Measurements from ENCODE around the gene USP40.

USP40 gene

DNA sequence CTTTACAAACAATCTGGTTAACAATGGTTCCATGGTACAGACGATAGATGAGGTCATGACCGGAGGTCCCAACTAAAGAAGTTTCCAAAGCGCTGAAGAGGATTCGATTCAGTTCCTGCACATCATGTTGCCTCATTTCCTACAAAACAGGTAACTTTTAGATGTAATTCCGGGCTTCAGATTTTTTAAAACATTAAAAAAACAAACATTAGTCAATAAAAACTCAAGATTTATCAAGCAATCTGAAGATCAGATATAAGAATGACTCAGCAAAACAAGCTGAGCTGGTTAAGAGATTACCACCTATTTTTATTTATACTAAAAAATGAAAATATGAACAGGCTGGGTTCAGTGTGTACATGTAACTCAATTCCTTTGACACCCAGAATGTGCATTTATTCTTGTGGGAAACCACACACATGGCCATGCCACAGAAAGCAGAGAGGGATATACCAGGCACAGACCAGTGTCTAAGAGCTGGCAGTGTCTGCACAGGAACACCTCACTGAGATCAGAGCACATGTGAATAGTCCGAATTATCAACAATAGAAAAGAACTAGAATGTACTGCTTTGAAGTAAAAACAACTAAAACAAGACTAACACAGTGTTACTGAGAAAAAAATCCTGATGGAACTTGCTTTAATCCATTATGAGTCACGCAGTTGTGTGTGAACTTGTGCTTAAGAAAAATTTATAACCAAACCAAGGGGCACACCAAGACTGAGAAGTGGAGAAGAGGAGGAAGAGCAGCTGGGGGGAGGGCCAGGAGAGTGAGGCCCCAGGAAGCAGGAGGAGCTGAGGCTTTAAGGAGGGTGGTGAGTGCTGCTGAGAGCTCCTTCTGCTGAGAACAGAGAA, 9.5 kb downstream of the USP40 start:
- no peak for DNase-seq

DNA sequence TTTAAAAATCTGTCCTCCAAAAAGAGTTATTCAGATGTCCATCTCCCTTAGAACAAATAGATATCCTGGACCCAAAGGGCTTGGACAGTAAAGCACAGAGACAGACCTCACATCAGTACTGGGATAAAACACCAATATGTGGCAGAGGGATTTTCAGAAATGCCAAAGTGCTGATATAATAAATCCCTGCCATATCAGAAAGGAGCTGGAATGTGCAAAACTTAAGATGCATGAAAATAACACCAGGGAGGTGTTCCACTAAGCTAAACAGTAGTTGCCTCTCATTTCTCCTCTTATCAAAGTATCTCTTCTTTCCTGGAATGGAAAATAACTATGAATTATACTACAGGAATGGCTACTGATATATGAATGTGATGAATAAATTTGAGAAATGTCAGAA, 13.2 kb downstream of the USP40 start:
- DNase-seq, result no peak

DNA sequence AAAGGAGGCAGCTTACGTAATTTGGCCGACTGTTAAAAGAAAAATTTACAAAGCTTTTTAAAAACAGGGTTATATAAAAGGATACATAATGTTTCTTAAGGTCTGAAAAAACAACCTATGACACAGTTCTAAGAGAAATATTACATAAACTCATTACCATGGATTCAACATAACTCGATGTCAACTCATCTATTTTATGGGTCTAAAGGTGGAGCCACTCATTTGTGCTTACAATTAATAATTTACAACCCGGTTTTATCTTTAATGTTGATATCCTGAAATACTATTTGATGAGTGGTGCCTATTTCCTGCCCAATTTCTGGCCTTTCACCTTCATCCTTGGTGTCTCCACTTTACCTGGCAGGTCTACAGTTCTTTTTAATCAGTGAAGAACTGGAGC, 15.1 kb downstream of the USP40 start:
- DNase-seq, result no peak

DNA sequence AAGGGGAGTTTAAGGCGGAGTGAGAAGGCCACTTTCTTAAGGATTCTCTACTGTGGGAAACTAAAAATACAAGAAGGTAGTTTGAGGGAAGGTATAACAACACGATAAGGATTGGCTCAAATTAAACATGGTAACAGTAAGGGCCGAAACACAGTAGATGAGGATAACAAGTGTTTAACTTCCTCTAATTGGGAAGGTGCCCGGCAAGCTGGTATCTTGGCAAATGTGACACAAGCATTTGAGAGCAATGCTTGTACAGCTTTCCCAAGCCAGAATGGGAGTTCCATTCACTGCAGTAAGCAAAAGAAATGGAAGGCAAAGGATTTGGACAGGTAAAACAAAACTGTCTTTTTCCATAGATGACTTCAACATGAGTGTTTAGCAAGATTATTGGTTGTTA, 19.8 kb downstream of the USP40 start:
- no peak for DNase-seq

DNA sequence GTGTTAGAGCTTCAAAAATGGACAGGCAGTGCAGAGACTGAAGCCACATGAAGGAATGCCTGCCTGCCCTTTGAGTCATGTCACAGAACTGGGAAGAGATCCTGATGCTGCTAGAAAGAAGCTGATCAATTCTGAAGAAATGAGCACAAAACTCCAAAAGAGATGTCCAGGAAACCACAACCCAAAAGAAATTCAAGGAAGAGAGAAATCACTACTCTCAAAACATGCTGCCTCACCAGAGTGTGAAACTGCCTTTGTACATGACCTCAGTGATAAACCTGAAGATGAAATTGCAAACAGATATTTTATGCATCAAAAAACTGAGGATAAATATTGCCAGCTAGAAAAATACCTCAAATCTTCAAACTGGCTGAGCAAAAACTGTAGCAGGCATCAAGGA, 20.5 kb downstream of the USP40 start:
- DNase-seq, result no peak

DNA sequence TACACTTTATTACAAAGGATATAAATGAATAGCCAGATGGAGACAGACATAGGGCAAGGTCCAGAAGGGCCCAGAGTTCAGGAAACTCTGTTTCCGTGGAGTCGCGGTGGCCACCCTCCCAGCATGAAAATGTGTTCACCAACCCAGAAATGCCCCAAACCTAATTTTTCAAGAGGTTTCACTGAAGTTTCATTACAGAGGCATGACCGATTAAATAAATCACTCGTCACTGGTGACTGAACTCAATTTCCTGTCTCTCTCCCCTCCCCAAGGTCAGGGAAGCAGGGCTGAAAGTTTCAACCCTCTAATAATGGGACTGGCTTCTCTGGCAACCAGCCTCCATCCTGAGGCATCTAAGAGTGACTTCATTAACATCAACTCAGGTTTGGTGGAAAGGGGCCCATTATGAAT, 22.4 kb downstream of the USP40 start:
- no peak for DNase-seq

DNA sequence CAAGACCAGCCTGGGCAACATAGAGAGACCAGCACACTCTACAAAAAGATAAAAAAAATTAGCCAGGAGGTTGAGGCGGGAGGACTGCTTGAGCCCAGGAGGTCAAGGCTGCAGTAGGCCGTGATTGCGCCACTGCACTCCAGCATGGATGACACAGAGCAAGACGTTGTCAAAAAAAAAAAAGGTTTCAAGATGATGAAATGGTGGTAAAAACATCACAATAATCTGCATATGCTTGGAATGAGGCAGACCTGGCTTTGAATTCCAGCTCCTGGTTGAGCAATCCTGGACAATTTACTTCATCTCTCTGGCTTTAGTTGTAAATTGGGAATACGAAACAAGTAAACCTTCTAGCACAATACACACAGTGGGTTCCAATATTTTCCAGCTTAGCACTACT, 24.1 kb downstream of the USP40 start:
- DNase-seq, result no peak

DNA sequence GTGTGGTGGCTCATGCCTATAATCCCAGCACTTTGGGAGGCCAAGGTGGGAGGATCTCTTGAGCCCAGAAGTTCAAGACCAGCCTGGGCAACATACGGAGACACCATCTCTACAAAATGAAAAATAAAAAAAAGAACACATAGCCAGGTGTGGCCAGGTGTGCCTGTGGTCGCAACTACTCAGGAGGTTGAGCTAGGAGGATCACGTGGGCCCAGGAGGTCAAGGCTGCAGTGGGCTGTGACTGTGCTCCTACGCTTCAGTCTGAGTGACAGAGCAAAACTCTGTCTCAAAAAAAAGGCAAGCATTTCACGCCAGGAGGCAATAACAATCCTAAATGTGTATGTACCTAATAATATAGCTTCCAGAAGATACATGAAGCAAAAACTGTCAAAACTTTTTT, 27.8 kb downstream of the USP40 start:
- DNase-seq, result no peak

DNA sequence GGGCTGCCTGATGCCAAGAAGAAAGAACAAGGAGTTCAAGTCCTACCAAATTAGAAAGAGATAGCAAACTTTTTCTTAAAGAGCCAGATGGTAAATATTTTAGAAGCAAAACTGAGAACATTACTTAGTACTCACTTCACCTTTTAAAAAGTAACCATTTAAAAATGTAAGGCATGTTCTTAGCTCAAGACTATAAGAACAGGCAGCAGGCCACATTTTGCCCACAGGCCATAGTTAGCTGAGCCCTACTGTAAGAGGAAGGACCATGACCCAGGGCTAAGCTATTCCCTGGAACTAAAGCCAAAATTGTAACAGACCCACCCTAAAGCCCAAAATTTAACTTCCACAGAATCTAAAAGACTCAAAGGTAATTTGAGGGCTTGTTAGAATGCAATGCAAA, 31.3 kb downstream of the USP40 start:
- no peak for DNase-seq

DNA sequence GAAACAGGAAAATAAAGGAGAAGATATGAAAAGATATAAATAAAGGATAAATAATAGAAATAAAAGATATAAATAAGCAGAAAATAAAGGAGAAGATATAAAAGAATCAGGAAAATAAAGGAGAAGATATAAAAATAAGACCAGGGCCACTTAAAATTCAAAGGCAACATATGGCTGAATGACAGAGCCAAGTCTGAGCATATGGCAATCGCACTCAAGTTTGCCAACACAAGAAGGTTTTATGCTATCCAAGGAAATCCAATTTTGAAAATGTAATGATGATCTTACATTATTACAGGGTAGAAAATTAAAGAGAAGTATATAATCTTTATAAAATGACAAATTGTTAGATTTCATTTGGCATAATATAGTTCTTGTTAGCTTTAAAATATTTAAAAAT, 33.6 kb downstream of the USP40 start:
- no peak for DNase-seq

DNA sequence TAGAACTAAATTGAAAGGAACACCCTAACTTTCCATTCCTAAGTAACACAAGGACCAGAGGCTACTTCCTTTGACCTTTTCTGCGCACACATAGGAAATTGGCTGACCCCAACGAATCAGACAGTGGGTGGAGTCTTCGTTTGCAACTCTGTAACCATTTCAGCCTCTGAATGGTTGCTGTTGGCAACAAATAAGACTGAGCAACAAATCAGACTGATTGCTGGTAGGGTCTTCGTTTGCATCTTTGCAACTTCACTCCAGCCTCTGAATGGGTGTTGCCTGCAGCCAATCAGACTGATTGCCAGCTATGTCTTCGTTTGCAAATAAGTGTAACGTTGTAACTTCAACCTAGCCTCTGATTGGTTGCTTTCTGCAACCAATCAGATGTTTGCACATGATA, 34.6 kb downstream of the USP40 start:
- DNase-seq, result no peak

DNA sequence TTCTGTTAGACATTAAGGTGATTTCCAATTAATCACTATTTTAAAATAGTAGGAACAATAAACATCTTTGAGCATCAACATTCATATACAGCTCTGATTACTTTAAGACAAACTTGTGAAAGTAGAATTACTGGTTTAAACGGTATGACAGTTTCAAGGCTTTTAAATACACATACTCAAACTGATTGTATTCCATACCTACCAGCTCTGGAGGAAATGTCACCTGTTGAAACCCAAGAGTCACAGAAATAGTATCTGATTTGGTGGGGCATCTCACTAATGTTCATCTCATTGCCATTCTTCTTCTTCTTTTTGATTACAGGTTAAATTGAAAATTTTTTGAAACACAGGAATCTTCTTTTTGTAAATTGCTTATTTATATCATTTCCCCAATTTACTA, 36.2 kb downstream of the USP40 start:
- no peak for DNase-seq

DNA sequence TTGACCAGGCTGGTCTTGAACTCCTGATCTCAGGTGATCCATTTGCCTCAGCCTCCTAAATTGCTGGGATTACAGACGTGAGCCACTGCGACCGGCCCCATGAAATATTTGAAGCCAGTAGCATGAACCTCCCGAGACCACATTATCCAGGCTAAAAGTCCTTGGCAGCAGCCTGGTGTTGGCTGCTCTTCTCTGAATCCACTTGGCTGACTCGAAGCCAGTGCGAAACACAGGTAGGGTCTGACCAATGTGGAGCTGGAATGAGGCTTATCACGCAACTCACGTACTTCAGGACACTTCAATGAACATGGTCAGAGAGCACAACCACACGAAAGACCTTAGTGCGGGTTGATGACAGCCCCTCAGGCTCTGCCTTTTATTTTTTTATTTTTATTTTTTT, 38.4 kb downstream of the USP40 start:
- DNase-seq, result no peak

DNA sequence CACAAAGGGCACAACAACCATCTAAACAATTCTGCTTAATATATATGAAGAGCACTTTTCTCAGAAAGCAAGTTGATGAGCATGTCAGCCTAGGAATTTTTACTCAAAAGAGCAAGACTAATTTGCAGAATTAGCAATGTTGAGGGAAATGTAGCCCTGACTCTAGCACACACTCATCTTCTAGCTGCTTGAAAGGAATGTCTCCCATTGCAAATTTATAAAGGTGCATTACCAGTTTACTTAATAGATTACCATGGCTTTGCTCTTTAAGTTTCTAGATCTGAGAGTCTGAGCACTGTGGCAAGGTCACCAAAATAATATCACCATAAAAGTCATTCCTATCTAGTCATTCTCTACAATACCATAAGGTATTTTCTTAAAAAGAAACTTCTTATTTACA, 40.8 kb downstream of the USP40 start:
- DNase-seq, result no peak

DNA sequence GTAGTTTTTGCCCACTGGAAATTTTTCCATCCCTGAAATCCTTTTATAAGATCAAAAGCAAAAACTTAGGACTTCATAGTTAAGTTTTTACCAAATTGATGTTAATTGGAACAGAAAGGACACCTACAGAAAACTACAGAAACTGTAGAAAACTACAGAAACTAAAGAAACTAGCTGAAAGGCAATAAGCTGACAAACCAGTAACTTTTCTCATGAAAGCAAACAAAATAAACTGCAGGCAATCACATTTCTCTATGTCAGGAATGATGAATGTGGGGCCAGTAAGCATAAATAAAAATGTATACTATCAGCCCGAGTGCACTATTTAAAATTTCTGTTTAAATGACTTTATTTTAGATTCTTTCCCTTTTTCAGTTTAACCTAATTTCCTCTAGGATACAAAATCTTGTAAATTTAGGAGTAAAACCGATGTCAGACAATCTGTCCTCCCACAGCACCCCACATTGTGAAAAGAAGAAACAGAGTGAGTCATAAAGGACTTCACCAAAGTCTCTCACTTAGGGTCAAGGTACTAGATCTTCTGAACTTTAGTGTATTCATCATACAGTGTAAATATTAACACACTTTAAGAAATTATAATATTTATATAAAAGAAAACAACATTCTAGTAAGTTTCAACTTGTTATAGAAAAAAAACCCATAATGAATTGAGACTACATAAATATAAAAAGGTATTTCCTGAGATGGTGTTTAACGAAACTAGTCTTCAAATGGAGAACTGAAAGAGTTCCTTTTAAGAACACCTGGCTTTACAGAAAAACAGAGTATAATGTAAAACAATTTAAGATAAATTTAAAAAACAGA, 46.6 kb downstream of the USP40 start:
- DNase-seq, result no peak

DNA sequence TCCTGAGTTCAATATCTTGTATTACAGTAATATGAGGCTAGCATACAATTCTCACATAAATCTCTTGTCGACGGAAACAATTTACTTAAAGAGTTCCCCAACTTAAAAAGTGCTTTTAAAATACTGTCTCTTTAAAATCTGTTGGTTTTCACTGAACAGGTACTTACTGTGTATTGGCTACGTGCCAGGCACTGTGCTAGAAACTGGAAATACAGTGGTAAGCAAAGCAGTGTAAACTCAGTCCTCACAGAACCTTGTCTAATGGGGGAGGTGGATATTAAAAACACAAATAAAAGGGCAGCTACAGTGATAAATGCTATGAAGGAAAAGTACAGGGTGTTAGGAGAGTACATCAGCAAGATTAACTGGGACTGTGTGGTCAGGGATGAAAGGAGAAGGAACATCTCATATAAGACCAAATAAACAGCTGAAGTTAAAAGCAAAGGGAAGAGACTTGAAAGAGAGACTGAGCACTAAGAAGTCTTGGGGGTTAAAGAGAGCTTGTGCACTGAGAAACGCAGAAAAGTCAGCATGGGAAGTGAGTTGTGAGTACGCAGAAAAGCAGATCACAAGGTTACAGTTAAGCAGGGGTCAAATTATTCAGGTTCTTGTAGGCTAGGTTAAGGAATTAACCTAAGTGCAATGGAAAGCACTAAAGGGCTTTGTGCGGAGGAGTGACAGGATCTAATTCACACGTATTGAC, 52.5 kb downstream of the USP40 start:
- no peak for DNase-seq

DNA sequence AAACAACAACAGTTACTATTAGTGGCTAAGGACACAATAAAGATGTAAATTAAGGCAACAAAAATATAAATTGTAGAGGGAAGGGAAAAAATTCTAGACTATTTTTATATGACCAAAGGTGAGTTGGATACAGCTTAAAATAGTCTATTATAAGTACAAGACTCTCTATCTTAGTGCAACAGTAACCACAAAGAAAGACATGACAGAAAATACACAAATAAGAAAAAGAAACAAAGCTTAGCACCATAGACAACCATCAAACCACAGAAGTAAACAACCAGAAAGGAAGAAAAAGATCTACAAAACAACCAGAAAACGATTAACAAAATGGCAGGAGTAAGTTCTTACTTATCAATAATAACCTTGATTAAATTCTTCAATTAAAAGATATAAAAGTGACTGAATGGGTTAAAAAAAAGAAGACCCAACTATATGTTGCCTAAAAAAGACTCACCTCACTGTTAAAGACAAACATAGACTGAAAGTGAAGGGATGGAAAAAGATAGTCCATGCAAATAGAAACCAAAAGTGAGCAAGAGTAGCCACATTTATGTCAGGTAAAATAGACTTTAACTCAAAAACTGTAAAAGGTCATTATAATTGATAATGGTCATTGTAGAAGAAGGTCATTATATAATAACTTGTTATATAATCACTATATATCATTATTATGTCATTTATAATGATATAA, 62.5 kb downstream of the USP40 start:
- no peak for DNase-seq

DNA sequence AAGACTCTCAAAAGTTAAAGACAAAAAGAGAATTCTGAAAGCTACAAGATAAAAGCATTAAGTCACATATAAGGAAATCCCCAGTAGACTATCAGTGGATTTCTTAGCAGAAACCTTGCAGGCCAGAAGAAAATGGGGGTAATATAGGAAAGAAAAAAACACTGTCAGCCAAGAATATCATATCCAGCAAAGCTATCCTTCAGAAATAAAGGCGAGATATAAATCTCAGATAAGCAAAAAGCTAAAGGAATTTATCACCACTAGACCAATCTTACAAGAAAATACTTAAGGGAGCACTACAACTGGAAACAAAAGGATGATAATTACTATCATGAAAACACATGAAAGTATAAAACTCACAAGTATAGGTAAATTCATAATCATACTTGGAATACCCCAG, 63.1 kb downstream of the USP40 start:
- DNase-seq, result no peak

DNA sequence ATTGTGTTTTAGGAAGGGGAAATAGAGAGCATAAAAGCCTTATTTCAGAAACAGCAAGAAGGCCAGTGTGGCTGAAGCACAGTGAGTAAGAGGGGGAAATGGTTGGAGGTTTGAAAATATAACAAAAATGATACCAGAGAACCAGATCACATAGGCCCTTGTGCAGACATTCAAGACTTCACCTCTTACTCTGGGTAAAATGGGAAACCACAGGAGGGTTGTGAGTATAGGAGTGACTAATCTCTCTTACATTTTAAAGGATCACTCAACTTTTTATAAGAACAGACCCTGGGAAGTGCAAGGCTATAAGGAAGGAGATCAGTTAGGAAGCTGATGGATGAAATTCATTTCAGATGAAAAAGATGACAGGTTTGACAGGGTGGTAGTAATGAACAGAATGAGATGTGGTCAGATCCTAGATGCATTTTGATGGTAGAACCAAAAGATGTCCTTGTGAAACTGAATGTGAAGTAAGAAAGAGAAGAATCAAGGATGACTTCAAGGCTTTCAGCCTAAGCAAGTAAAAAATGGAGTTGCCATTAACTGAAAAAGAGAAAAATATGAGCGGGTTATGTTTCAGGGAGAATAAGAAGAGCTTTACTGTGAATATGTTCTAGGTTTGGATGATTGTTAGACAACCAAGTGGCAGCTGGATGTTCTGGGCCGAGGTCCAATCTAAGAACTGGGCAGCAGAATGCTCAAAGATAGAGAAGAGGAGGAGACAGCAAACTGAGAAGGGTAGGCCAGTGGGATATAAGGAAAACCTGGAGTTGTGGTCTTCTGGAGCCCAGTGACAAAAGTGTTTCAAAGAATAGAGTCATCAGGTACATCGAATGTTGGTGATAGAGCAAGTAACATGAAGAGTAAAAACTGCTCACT, 65.1 kb downstream of the USP40 start:
- DNase-seq, result no peak

DNA sequence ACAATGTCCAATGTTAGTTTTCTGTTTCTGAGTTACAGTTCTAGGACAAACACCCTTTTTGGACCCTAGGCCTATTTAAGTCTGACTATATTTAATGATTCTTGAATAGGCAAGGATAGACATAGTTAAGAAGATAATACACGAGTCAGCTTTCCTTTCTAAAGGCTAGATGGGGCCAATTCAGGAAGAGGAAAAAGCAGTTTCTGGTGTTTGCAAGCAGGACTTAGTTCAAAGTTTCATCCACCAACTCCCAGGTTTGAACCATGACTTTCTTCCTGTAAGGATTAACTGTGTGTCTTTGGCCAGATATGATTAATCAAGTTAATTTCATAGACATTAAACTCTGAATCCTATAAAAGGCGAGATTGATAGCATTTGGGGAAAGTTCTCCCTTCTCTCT, 66.7 kb downstream of the USP40 start:
- no peak for DNase-seq

DNA sequence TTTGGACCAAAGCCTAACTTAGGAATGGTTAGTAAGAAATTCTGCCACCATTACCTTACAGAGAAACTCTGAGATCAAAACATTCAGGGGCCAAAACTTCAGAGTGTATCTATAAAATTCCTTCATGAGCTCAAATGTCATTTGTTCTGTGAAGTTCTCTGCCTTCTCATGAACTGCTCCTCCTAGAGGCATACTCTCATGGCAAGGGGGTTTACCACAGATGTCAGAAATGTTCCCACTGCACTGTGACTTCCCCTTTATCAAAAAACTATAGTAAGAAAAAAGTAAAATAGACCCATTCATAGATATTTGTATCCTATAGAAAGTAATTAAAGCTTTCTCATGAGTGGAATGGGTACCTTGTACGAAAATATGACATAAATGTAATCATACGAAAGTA, 68.5 kb downstream of the USP40 start:
- no peak for DNase-seq

DNA sequence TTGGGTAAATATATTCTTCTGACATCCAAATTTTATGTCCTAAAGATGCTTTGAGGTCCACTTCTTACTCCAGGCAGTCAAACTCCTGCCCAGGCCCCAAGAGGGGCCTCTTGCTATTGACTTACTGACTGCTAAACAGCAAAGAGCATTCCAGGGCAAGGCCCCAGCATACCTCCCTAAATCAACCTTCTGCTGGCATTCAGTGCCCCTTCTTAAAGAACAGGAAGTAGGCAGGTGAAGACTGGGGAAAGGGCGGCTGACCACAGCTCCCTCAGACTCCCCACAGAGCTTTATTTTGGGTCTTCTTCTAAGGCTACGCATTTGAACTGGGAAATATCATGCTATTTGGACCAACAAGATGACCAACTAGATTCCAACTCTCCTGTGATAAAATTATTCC, 68.9 kb downstream of the USP40 start:
- DNase-seq, result no peak

Data from NCI-H526 treated with DMSO at 0.1 percent for 48 hours (cell line).